ENCODE results near the gene CADM1.
A peak's percentile ranks its signal among the peaks of the same experiment; 100 is the strongest.

The CADM1 gene

GRCh38 chr11:115170133-115170815 is 333.9 kb downstream of the CADM1 start:
- peak; percentile 2 to 7 for DNase-seq

DNA sequence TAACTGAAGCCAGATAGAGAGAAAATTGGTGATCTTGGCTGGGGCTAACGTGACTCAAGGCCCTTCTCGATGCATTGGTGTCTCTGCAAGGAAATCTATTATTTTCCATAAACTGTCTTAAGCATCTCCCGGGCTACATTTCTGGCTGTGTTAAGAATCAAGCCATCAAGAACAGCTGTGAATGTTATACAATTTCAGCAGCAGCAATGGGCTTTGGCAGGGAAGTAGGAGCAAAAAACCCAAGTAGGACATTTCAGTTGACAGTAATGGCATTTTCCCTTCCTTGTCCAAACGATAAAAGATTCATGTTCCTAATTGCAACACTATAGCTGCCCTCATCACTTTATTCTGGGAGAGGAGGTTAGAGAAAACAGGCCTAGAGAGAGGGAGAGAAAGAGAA is 335.0 kb downstream of the CADM1 start:
- DNase-seq = no peak

DNA sequence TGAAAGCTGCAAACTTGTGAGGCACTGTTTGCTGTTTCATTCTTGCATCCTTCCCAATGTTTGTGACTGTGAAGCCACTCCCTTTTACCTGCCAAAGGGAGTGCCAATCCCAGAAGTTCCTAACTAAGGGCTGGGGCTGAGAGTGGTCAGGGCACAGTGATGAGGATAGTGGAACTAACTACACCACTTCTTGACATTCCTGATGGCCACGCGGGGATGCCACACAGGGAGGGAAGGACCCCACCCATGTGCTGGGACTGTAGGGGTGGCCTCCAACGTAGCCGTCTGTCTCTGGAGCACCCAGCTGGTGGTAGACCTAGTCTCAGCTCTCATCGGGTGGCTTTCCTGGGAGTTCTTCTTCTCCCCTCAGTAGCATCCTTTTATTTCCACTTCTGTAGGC is 335.5 kb downstream of the CADM1 start:
- DNase-seq = no peak

GRCh38 chr11:115168229-115168671 is 336.0 kb downstream of the CADM1 start:
- no peak for DNase-seq

- DNase-seq = no peak
Measured at GRCh38 chr11:115167456-115167855, 336.8 kb downstream of the CADM1 start.

- DNase-seq = no peak
Measured at GRCh38 chr11:115166820-115167219, 337.4 kb downstream of the CADM1 start.

GRCh38 chr11:115164774-115165173 is 339.4 kb downstream of the CADM1 start:
- no peak for DNase-seq

DNA sequence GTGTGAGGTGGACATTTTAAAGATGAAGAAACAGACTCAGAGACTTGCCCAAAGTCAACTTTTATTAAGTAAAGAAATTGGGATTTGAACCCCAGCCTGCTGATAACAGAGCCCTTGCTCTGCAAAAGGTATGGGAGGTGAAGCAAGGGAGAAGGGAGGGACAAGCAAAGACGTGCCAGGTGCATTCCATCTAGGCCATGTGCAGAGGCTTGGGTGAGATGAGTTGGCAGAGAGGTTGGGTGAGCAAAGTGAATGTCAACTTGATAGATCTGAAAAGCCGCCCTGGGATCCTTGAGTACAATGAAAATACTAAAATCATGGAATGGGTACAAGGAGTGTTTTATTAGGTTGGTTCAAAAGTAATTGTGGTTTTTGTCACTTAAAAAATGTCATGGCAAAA is 341.3 kb downstream of the CADM1 start:
- DNase-seq = no peak

GRCh38 chr11:115161876-115162275 is 342.3 kb downstream of the CADM1 start:
- no peak for DNase-seq

- DNase-seq = no peak
Measured at GRCh38 chr11:115159207-115159606, 345.0 kb downstream of the CADM1 start.

DNA sequence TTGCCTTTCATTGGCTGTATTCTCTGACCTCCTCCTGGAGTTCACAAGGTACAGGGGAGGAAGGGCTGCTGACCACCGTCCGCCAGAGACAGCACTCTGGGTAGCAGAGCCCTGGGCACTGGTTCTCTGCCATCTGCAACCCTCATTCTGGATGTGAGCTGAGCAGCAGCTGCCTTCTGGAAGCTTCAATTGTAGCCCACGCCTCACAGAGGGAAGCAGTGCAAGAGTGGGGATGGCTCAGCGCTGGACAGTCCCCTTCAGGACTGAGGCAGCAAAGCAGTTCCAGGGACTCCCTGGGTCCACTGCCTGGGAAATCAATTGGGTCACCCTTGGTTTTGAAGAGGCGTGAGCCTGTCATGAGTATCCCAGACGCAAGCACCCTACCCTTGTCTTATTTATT is 346.2 kb downstream of the CADM1 start:
- no peak for DNase-seq

DNA sequence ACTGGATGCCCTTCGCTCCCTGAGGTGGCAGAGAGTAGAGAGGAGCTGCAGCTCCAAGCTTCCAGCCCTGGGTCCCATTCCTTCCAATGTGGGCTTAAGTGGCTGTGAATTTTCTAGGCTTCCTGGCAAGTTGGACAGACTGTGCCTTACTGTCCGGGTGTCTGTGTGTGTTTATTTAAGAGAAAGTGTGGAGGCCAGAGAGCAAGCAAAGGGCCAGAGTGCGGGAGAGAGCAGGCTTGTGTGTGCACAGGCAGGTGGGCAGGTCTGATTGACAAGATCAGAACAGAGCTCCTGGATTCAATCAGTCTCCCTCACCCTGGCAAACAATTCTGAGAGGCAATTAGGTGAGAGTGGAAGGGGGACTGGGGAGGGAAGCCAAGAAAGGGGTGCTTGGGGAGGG is 347.0 kb downstream of the CADM1 start:
- no peak for DNase-seq

DNA sequence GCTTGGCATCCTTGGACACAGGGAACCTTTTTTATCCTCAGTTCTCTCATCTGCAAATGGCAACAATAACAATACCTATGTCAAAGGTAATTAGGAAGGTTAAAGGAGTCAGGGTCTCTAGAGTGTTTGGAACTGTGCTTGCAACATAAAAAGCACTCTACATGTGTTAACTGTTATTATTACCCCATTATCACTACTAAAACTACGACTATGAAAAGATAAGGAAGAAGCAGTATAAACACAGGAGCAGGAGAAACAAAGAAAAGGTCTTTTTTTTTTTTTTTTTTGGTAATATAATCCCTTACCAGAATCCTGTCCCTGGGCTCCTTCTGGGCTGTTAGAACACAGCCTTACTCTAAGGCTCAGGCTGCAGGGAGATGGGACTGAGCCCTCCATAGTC is 348.2 kb downstream of the CADM1 start:
- DNase-seq = no peak

DNA sequence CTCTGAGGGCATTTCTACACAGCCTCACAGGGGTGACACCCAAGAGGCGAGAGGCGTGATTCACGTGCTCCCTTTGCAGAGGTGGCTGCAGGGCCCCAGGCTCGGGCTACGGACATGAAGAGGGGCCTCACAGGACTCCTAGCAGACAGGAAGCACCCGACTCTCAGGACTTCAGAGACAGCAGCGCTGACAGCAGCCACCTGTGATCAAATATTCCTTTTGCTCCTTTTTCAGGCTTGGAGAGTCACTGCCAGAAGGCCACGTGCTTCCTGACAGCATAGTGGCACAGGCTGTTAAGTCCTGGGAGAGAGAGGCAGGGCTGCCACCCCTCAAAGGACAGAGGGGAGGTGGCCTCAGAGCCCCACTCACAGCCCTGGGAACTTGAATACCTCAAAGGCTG is 348.9 kb downstream of the CADM1 start:
- no peak for DNase-seq

DNA sequence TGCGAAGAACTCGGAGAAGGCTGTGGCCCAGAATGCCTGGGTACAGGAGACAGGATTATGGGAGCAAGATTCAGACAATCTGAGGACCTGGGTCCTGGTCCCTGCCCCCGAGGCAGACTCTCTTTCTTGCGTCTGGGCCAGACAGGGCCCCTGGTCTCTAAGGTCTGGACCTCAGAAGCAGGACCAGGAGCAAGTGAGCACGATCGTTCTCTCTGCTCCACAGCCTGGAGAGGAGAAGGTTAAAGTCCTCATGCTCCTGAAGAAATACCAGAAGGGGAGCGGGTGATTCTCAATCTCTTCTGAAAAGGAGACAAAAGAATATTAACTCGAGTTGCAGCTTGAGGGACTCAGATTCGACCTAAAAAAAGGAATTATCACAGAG is 349.9 kb downstream of the CADM1 start:
- no peak for DNase-seq

DNA sequence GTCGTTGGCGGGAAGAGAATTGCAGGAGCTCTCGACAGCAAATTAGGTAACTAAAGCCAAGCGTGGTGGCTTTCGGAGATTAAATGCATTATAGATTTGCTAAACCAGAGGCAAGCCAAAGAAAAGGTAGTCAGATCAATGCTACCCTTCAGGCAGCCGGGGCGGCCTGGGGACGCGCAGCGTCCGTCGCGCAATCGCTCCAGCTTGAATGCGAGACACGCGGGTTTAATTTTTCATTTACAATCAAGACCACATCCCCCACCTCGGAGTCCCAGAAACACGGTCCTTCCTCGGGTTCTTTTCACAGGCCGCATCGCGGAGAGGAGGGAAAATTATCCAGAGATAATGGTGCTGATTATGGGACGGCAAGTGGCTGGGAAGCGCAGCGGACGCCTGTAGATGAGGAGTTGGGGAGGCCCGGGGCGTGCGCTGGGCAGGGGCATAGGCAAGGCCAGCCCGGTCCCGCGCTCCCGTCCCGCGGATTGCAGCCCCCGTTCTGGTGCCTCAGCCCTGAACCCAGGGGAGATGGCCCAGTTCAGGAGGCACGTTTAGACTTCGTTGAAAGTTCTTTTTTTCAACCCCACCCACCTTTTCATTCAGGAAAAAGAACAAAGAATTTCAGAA is 350.4 kb downstream of the CADM1 start:
- DNase-seq = no peak

DNA sequence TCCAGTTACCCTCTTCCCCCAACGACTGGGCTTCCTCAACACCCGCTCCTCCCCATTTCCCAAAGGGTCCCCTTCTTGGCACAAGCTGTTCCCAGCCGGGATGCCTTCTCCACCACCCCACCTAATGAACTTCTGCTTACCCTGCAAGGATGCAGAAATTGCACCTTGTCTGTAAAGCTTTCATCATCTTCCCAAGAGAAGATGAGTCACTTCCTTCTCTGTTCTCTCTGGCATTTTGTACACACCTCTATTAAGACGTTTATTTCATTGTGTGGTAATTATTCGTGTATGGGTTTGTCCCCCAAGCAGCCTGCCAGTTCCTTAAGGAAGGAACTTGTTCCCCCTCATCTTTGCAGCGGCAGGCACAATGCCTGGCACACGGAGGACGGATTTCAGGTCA is 351.1 kb downstream of the CADM1 start:
- peak in 1 of 2 experiments; percentile 0 for DNase-seq

DNA sequence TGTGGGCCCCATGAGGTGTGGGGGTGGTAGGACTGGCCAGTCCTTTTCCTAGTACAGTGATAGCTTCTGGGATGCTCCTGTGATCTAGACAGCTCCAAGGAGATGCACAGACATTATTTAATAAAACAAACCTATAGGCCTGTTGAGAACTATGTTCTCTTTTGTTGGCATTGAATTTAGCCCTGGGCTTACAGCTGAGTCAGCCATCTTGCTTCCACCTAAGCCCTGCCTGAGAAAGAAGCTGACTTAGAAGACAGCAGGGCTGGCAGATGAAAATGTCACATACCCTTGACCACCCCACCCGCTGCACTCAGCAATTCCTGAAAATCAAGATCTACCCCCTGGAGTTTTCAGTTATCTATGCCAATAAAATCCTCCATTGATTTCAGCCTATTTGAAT is 353.2 kb downstream of the CADM1 start:
- DNase-seq = no peak

- DNase-seq = no peak
Measured at GRCh38 chr11:115148691-115149090, 355.5 kb downstream of the CADM1 start.

GRCh38 chr11:115148101-115148500 is 356.1 kb downstream of the CADM1 start:
- no peak for DNase-seq

- DNase-seq = no peak
Measured at GRCh38 chr11:115147243-115147807, 356.9 kb downstream of the CADM1 start.

- DNase-seq = no peak
Measured at GRCh38 chr11:115146425-115146824, 357.8 kb downstream of the CADM1 start.

DNA sequence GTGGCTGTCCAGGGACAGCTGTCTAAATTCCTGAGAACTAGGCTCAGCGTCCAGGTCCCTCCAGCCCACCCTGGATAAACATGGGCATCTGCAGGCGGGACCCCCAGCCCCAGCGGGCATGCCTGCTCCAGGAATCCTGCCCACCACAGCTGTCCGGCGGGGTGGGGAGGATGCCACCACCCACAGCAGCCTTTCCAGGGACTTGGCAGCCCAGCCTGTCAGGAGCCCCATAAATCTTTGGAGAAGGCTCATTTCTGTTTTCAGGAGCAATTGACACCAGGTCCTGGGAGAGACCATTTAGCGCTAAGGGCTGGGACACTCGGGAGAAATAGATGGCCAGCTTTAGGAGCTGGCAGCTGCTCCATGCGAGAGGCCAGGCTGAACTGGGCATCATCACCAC is 358.9 kb downstream of the CADM1 start:
- DNase-seq = no peak

DNA sequence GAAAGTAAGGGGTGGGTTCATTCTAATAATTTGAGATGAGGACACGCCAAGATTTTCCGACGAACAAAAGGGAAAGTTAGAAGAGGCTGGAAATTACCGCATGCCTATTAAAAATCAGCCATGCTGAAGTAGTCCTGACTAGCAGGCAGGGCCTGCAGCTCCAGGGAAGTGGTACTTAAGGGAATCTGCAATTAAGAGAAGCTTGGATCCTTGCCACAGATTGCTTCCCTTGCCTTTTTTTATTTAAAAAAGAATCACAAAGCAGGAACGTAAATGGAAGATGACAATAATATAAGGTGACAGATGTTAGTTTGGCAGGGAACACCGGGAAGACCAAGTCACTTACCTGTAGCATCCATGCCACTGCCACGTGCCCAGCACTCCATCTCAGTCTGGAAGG is 359.3 kb downstream of the CADM1 start:
- DNase-seq = no peak

DNA sequence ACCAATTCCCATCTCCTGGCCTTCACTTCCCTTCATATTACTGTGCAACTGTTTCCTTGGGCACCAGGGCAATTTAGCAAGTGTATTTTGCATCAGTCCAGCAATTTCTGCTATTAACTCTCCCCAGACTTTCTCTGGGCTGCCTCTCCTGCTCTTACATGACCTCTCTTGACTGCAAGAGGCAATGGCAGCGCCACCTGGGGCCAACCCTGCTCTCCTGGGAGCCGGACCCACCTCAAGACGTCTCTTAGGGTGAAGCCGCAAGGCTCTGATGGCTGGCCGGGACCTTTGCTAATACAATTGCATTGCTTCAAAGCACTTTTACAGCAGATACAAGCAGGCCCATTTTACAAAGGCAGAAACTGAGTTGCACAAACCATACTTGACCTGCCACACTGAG is 360.2 kb downstream of the CADM1 start:
- DNase-seq = no peak
